GM12892 (cell line): ENCODE results near the gene NKD2.

ENCODE experiments used
- POLR2A ChIP-seq: IDR thresholded peaks from 2 replicates; pipeline ENCODE4 v1.6.1; 2011; ENCODE audit warnings: low read depth, low read length, control low read depth
- POLR2AphosphoS5 ChIP-seq: IDR thresholded peaks from 2 replicates; pipeline ENCODE4 v1.6.1; 2011; ENCODE audit warnings: low read depth, low read length, control low read depth
- TAF1 ChIP-seq: IDR thresholded peaks from 2 replicates; pipeline ENCODE4 v1.6.1; 2011; ENCODE audit warnings: low read depth, mild to moderate bottlenecking, control low read depth, low read length, borderline replicate concordance

- TF ChIP-seq POLR2A (no peak), POLR2AphosphoS5 (no peak), TAF1 (no peak)
Observed at GRCh38 chr5:1033178-1033577, 24.6 kb downstream of the NKD2 start.
